IMR-90 (cell line): ENCODE measurements around the gene RNF40.

Source experiments
- BHLHE40 ChIP-seq: fragments of 150-350 bp; IDR thresholded peaks from 2 replicates; pipeline ENCODE4 v1.6.1; 2016; ENCODE audit warnings: mild to moderate bottlenecking, low read depth, low read length
- CHD1 ChIP-seq: IDR thresholded peaks from 2 replicates; pipeline ENCODE4 v1.6.1; 2012; ENCODE audit warnings: low read depth, low read length, improper control_type of control experiment
- CTCF ChIP-seq: conservative IDR thresholded peaks from 2 replicates; pipeline ENCODE4 v1.5.1; 2012; ENCODE audit warnings: mild to moderate bottlenecking, low read depth, low read length, improper control_type of control experiment
- ELK1 ChIP-seq: fragments of 150-350 bp; IDR thresholded peaks from 2 replicates; pipeline ENCODE4 v1.6.1; 2016; ENCODE audit warnings: low read depth, mild to moderate bottlenecking, low read length, moderate library complexity, borderline replicate concordance
- MAZ ChIP-seq: IDR thresholded peaks from 2 replicates; pipeline ENCODE4 v1.6.1; 2012; ENCODE audit warnings: low read depth, mild to moderate bottlenecking, low read length, improper control_type of control experiment, moderate library complexity, borderline replicate concordance
- MXI1 ChIP-seq: IDR thresholded peaks from 2 replicates; pipeline ENCODE4 v1.6.1; 2012; ENCODE audit warnings: low read depth, mild to moderate bottlenecking, low read length, moderate library complexity, borderline replicate concordance
- NFE2L2 ChIP-seq: fragments of 150-350 bp; IDR thresholded peaks from 2 replicates; pipeline ENCODE4 v1.6.1; 2016; ENCODE audit warnings: low read depth, mild to moderate bottlenecking, low read length
- POLR2A ChIP-seq: IDR thresholded peaks from 2 replicates; pipeline ENCODE4 v1.6.1; 2012; ENCODE audit warnings: mild to moderate bottlenecking, low read depth, low read length
- RAD21 ChIP-seq: IDR thresholded peaks from 2 replicates; pipeline ENCODE4 v1.6.1; 2012; ENCODE audit warnings: low read length, improper control_type of control experiment
- RCOR1 ChIP-seq: IDR thresholded peaks from 2 replicates; pipeline ENCODE4 v1.6.1; 2012; ENCODE audit warnings: mild to moderate bottlenecking, low read length, improper control_type of control experiment; ENCODE audit not compliant: insufficient replicate concordance
- RFX5 ChIP-seq: IDR thresholded peaks from 2 replicates; pipeline ENCODE4 v1.8.0; 2012; ENCODE audit warnings: low read depth, mild to moderate bottlenecking, low read length, moderate library complexity
- SMC3 ChIP-seq: fragments of 150-350 bp; IDR thresholded peaks from 2 replicates; pipeline ENCODE4 v1.6.1; 2016; ENCODE audit warnings: low read depth, mild to moderate bottlenecking, antibody characterized with exemption, low read length, moderate library complexity
- USF2 ChIP-seq: fragments of 150-350 bp; IDR thresholded peaks from 2 replicates; pipeline ENCODE4 v1.6.1; 2017; ENCODE audit warnings: mild to moderate bottlenecking, antibody characterized with exemption, low read length, low read depth

- TF ChIP-seq CTCF (no peak), MXI1 (no peak), USF2 (no peak), POLR2A (no peak), RAD21 (no peak), RCOR1 (no peak), RFX5 (no peak), MAZ (no peak), BHLHE40 (no peak), NFE2L2 (no peak), ELK1 (no peak), SMC3 (no peak), CHD1 (no peak)
These were observed 15.4 kb upstream of the RNF40 start for GRCh38 chr16:30746638-30747175.
